ENCODE data around the gene APP.

Gene APP

GRCh38 chr21:26140926-26141325 lies 29.6 kb downstream of the APP start:
- H3K36me3 ChIP-seq (ENCODE audit: insufficient read depth): 0 out of 2 replicates have a peak, but pooled peaks cover 4% of the 10 kb centered on the region
- H3K4me1 ChIP-seq (ENCODE audit: low read depth, poor library complexity, severe bottlenecking): peaks cover 45% of the 10 kb centered on the region
- TF ChIP-seq, protein P1, sequence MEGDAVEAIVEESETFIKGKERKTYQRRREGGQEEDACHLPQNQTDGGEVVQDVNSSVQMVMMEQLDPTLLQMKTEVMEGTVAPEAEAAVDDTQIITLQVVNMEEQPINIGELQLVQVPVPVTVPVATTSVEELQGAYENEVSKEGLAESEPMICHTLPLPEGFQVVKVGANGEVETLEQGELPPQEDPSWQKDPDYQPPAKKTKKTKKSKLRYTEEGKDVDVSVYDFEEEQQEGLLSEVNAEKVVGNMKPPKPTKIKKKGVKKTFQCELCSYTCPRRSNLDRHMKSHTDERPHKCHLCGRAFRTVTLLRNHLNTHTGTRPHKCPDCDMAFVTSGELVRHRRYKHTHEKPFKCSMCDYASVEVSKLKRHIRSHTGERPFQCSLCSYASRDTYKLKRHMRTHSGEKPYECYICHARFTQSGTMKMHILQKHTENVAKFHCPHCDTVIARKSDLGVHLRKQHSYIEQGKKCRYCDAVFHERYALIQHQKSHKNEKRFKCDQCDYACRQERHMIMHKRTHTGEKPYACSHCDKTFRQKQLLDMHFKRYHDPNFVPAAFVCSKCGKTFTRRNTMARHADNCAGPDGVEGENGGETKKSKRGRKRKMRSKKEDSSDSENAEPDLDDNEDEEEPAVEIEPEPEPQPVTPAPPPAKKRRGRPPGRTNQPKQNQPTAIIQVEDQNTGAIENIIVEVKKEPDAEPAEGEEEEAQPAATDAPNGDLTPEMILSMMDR (conservative IDR thresholded peaks at IDR 0.05; ENCODE audit: low read depth, low read length): no peak
- H3K27me3 ChIP-seq (ENCODE audit: insufficient read depth, low read depth): no peaks in the 10 kb centered on the region
- H3K79me2 ChIP-seq (ENCODE audit: insufficient read depth, low read depth): peaks cover 38% of the 10 kb centered on the region
- H4K20me1 ChIP-seq (ENCODE audit: insufficient read depth): peaks cover 22% of the 10 kb centered on the region
- H3K4me3 ChIP-seq (IDR thresholded peaks at IDR 0.05; ENCODE audit: insufficient read depth, low read depth, low read length): no peak overlapping the region
- H2AFZ ChIP-seq (ENCODE audit: low read depth): no peak overlapping the region
- H3K9ac ChIP-seq: no peak overlapping the region
- H3K4me2 ChIP-seq: no peak overlapping the region
- H3K27ac ChIP-seq: no peak overlapping the region

DNA sequence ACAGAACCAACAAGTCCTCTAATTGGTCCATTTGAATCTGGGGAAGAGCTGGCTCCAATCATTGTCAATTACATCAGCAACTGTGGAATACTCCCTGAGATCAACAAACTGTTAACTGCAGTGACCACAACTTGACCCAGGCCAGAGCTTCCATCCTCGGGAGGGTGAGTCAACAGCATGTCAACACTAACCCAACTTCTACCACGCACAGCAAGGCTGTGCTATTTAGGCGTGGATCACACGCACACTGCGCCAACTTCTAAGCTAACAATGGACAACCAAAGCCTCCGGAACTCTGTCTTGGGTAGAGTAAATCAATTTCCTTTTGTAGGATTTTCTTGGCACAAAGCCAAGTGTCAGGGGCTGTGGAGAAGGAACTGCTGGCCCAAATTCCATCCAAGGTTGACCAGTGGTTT lies 30.4 kb downstream of the APP start:
- Histone ChIP-seq H4K20me1 (ENCODE audit: insufficient read depth) (peaks cover 22% of the 10 kb centered on the region), H3K9ac (no peak overlapping the region), H3K79me2 (ENCODE audit: insufficient read depth, low read depth) (peaks cover 45% of the 10 kb centered on the region), H3K27ac (no peak overlapping the region), H3K4me1 (ENCODE audit: low read depth, poor library complexity, severe bottlenecking) (peaks cover 52% of the 10 kb centered on the region), H3K4me3 (IDR thresholded peaks at IDR 0.05; ENCODE audit: insufficient read depth, low read depth, low read length) (no peak overlapping the region), H3K36me3 (ENCODE audit: insufficient read depth) (0 out of 2 replicates have a peak, but pooled peaks cover 4% of the 10 kb centered on the region), H3K27me3 (ENCODE audit: insufficient read depth, low read depth) (no peaks in the 10 kb centered on the region), H2AFZ (ENCODE audit: low read depth) (no peak overlapping the region), H3K4me2 (no peak overlapping the region)
- TF ChIP-seq, protein P1 (conservative IDR thresholded peaks at IDR 0.05; ENCODE audit: low read depth, low read length): no peak

DNA sequence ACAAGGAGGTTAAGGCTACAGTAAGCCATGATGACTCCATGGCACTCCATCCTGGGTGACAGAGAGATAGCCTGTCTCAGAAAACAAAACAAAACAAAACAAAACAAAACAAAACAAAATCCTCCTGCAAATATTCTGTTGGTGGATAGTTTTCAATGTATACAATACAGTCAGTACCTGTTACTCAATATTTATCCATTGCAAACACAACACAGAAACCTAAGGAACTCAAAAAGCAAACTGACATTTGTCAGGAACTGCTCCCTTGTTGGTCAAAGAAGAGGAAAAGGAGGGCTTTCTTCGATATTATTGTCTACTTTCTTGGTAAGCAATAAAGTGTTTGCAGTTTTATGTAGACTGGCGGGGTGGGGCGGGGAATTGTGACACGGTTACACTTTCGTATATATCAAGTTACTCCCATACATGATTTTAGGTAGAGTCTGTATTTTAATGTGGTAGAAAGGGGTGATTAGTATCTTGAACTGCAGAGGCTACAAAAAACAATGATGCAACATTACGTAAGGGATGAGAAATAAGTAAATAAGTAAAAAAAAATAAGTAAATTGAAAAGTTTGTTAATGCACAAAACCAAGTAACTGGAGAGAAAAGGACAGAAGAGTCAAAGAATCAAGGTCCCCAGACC lies 31.8 kb downstream of the APP start:
- H3K79me2 ChIP-seq (ENCODE audit: insufficient read depth, low read depth): peaks cover 60% of the 10 kb centered on the region
- TF ChIP-seq, protein P1 (conservative IDR thresholded peaks at IDR 0.05; ENCODE audit: low read depth, low read length): no peak
- peaks cover 53% of the 10 kb centered on the region for H3K4me1 ChIP-seq (ENCODE audit: low read depth, poor library complexity, severe bottlenecking)
- H4K20me1 ChIP-seq (ENCODE audit: insufficient read depth): peaks cover 31% of the 10 kb centered on the region
- H3K4me2 ChIP-seq: peak overlapping the region; percentile 71; the same call in 1 of the 2 replicates
- H3K27ac ChIP-seq: no peak overlapping the region
- no peak overlapping the region for H3K9ac ChIP-seq
- H3K27me3 ChIP-seq (ENCODE audit: insufficient read depth, low read depth): no peaks in the 10 kb centered on the region
- H2AFZ ChIP-seq (ENCODE audit: low read depth): no peak overlapping the region
- no peak overlapping the region for H3K4me3 ChIP-seq (IDR thresholded peaks at IDR 0.05; ENCODE audit: insufficient read depth, low read depth, low read length)
- H3K36me3 ChIP-seq (ENCODE audit: insufficient read depth): 0 out of 2 replicates have a peak, but pooled peaks cover 4% of the 10 kb centered on the region

GRCh38 chr21:26137379-26138060 lies 33.0 kb downstream of the APP start:
- Histone ChIP-seq H3K79me2 (ENCODE audit: insufficient read depth, low read depth) (peaks cover 72% of the 10 kb centered on the region), H3K36me3 (ENCODE audit: insufficient read depth) (0 out of 2 replicates have a peak, but pooled peaks cover under 1% of the 10 kb centered on the region), H3K9ac (peak overlapping the region; percentile 17; the same call in 1 of the 2 replicates), H3K4me1 (ENCODE audit: low read depth, poor library complexity, severe bottlenecking) (peaks cover 53% of the 10 kb centered on the region), H2AFZ (ENCODE audit: low read depth) (no peak overlapping the region), H3K4me2 (peak overlapping the region; percentile 71), H3K27ac (peak overlapping the region; percentile 54), H3K27me3 (ENCODE audit: insufficient read depth, low read depth) (no peaks in the 10 kb centered on the region), H3K4me3 (IDR thresholded peaks at IDR 0.05; ENCODE audit: insufficient read depth, low read depth, low read length) (no peak overlapping the region), H4K20me1 (ENCODE audit: insufficient read depth) (peaks cover 31% of the 10 kb centered on the region)
- TF ChIP-seq, protein P1 (conservative IDR thresholded peaks at IDR 0.05; ENCODE audit: low read depth, low read length): no peak
